ENCODE measurements around the gene ETS1.

The ETS1 gene

GRCh38 chr11:128568166-128568778, 19.1 kb downstream of the ETS1 start:
- TF ChIP-seq SIN3A (IDR thresholded peaks at IDR 0.05; ENCODE audit: borderline replicate concordance, insufficient read depth, low read length), result no peak
- TF ChIP-seq TAF1 (IDR thresholded peaks at IDR 0.05; ENCODE audit: borderline replicate concordance, insufficient read depth, low read length), result no peak
- TF ChIP-seq FOXP2 (optimal IDR thresholded peaks at IDR 0.05; ENCODE audit: borderline replicate concordance, extremely low read depth, extremely low read length, insufficient read depth), result peak; percentile 32
- no peak for TF ChIP-seq POLR2AphosphoS5 (IDR thresholded peaks at IDR 0.05; ENCODE audit: low read depth, low read length)
- TF ChIP-seq REST (IDR thresholded peaks at IDR 0.05; ENCODE audit: insufficient read depth in 1 of 2, low read depth in 2 of 2, low read length in 2 of 2), result no peak

- TF ChIP-seq TAF1 (IDR thresholded peaks at IDR 0.05; ENCODE audit: borderline replicate concordance, insufficient read depth, low read length) (no peak), FOXP2 (optimal IDR thresholded peaks at IDR 0.05; ENCODE audit: borderline replicate concordance, extremely low read depth, extremely low read length, insufficient read depth) (no peak), REST (IDR thresholded peaks at IDR 0.05; ENCODE audit: insufficient read depth in 1 of 2, low read depth in 2 of 2, low read length in 2 of 2) (no peak), SIN3A (IDR thresholded peaks at IDR 0.05; ENCODE audit: borderline replicate concordance, insufficient read depth, low read length) (no peak), POLR2AphosphoS5 (IDR thresholded peaks at IDR 0.05; ENCODE audit: low read depth, low read length) (no peak)
Observed at GRCh38 chr11:128567130-128567529, 20.2 kb downstream of the ETS1 start.

- TF ChIP-seq POLR2AphosphoS5 (IDR thresholded peaks at IDR 0.05; ENCODE audit: low read depth, low read length), result no peak
- TF ChIP-seq SIN3A (IDR thresholded peaks at IDR 0.05; ENCODE audit: borderline replicate concordance, insufficient read depth, low read length), result no peak
- no peak for TF ChIP-seq FOXP2 (optimal IDR thresholded peaks at IDR 0.05; ENCODE audit: borderline replicate concordance, extremely low read depth, extremely low read length, insufficient read depth)
- no peak for TF ChIP-seq REST (IDR thresholded peaks at IDR 0.05; ENCODE audit: insufficient read depth in 1 of 2, low read depth in 2 of 2, low read length in 2 of 2)
- no peak for TF ChIP-seq TAF1 (IDR thresholded peaks at IDR 0.05; ENCODE audit: borderline replicate concordance, insufficient read depth, low read length)
Observed at GRCh38 chr11:128565881-128566280, 21.5 kb downstream of the ETS1 start.

- TF ChIP-seq POLR2AphosphoS5 (IDR thresholded peaks at IDR 0.05; ENCODE audit: low read depth, low read length) (no peak), REST (IDR thresholded peaks at IDR 0.05; ENCODE audit: insufficient read depth in 1 of 2, low read depth in 2 of 2, low read length in 2 of 2) (no peak), FOXP2 (optimal IDR thresholded peaks at IDR 0.05; ENCODE audit: borderline replicate concordance, extremely low read depth, extremely low read length, insufficient read depth) (no peak)
Observed at GRCh38 chr11:128564642-128565245, 22.6 kb downstream of the ETS1 start.
